HCT116 (cell line): ENCODE data around the gene SLC39A10. TPM values are rescaled to one million over a fixed set of nuclear protein-coding genes. Genes with fewer than 3 reads are reported as not detected.

Experiments used
- ATAC-seq: fragments of 200-7000 bp; cut with Tn5 transposase; 2 replicates; pipeline ENCODE4 v1.9.1; 2020; ENCODE audit warnings: mild to moderate bottlenecking, moderate library complexity
- BruUV-seq: library from RNA; stranded (reverse); fragments of 400-500 nt; replicated peaks from 2 replicates; lab custom pipeline; 2021; lab: Mats Ljungman, UMichigan
- CTCF ChIA-PET: fragments of 300-600 bp; sonication (Branson Sonifier 250); formaldehyde crosslinking; loops from one replicate; lab custom pipeline; 2021; ENCODE audit warnings: antibody characterized with exemption; lab: Charles Lee
- POLR2A ChIA-PET: fragments of 300-600, 350-600 bp; sonication (Branson Sonifier 250); formaldehyde crosslinking; loops from one replicate; lab custom pipeline; 2021; ENCODE audit warnings: antibody characterized with exemption; lab: Charles Lee
- RAD21 ChIA-PET, 2 experiments: fragments of 300-600 bp; sonication (Branson Sonifier 250); formaldehyde crosslinking; loops; one replicate each; lab custom pipeline; 2023; ENCODE audit warnings: low total read pairs in 2 of 2; ENCODE audit not compliant: uncharacterized antibody in 2 of 2, unreplicated experiment in 2 of 2, low non-redundant PET in 1 of 2; lab: Charles Lee
- DNase-seq: peaks from one replicate; pipeline ENCODE4 v3.0.0-alpha.2; 2010; ENCODE audit warnings: low read depth, low spot score
- H2AFZ ChIP-seq: fragments of 200-600 bp; shearing (Covaris generic), sonication (generic); 2 replicates; pipeline ENCODE4 v1.6.1; 2017; ENCODE audit warnings: low read depth, mixed run types, mixed read lengths, antibody characterized with exemption, low read length; ENCODE audit not compliant: poor library complexity, severe bottlenecking
- H3K27ac ChIP-seq: 2 replicates; pipeline ENCODE4 v1.5.1; 2012; ENCODE audit warnings: low read depth, low read length
- H3K27me3 ChIP-seq: fragments of 200-600 bp; sonication (generic); 2 replicates; pipeline ENCODE4 v1.6.1; 2016; ENCODE audit warnings: mixed run types, low read length, mixed read lengths; ENCODE audit not compliant: insufficient read depth
- H3K36me3 ChIP-seq, 2 experiments: fragments of 200-500 bp in 1 of 2; fragments of 200-600 bp in 1 of 2; sonication (Bioruptor generic) in 1 of 2; sonication (generic) in 1 of 2; 2 replicates each; pipeline versions ENCODE4 v1.5.1 to v1.6.1; 2014 to 2016; ENCODE audit warnings: low read length in 2 of 2, inconsistent platforms in 1 of 2, mixed read lengths in 1 of 2, mixed run types in 1 of 2; ENCODE audit not compliant: insufficient read depth in 2 of 2, control insufficient read depth in 1 of 2
- H3K4me1 ChIP-seq, 2 experiments: fragments of 200-600 bp in 1 of 2; sonication (generic) in 1 of 2; 2 replicates each; pipeline versions ENCODE4 v1.5.1 to v1.6.1; 2012 to 2017; ENCODE audit warnings: low read length in 2 of 2, inconsistent platforms in 1 of 2, mild to moderate bottlenecking in 1 of 2, mixed read lengths in 1 of 2, mixed run types in 1 of 2, moderate library complexity in 1 of 2; ENCODE audit not compliant: insufficient read depth in 2 of 2, control insufficient read depth in 1 of 2
- H3K4me2 ChIP-seq: fragments of 200-600 bp; sonication (generic); 2 replicates; pipeline ENCODE4 v1.6.1; 2017; ENCODE audit warnings: mixed run types, low read length, mixed read lengths
- H3K4me3 ChIP-seq, 2 experiments: fragments of 200-600 bp in 1 of 2; sonication (generic) in 1 of 2; replicated peaks in 1 of 2; 2 replicates each; pipeline ENCODE4 v1.5.1; 2011 to 2016; ENCODE audit warnings: low read length in 2 of 2, control low read depth in 1 of 2, low read depth in 1 of 2, mild to moderate bottlenecking in 1 of 2, mixed read lengths in 1 of 2, mixed run types in 1 of 2
- H3K79me2 ChIP-seq: fragments of 200-600 bp; sonication (generic); 2 replicates; pipeline ENCODE4 v1.6.1; 2017; ENCODE audit warnings: mild to moderate bottlenecking, mixed run types, low read length, moderate library complexity, mixed read lengths; ENCODE audit not compliant: insufficient read depth
- H3K9ac ChIP-seq: fragments of 200-600 bp; sonication (generic); 2 replicates; pipeline ENCODE4 v1.6.1; 2016; ENCODE audit warnings: low read length, mixed read lengths
- H3K9me2 ChIP-seq: fragments of 200-600 bp; sonication (generic), shearing (Covaris generic); 2 replicates; pipeline ENCODE4 v1.6.1; 2017; ENCODE audit warnings: mixed run types, mild to moderate bottlenecking, moderate library complexity; ENCODE audit not compliant: insufficient read depth
- H3K9me3 ChIP-seq, 2 experiments: fragments of 200-500 bp in 1 of 2; fragments of 200-600 bp in 1 of 2; sonication (Bioruptor generic) in 1 of 2; sonication (generic) in 1 of 2; 2 replicates each; pipeline ENCODE4 v1.6.1; 2014 to 2017; ENCODE audit warnings: low read length in 2 of 2, mixed read lengths in 2 of 2, inconsistent platforms in 1 of 2, low read depth in 1 of 2, mild to moderate bottlenecking in 1 of 2, mixed run types in 1 of 2, moderate library complexity in 1 of 2; ENCODE audit not compliant: control insufficient read depth in 1 of 2, insufficient read depth in 1 of 2
- H4K20me1 ChIP-seq: fragments of 200-600 bp; sonication (generic), shearing (Covaris generic); 2 replicates; pipeline ENCODE4 v1.6.1; 2017; ENCODE audit warnings: mixed run types, mild to moderate bottlenecking, moderate library complexity; ENCODE audit not compliant: insufficient read depth
- ATF3 ChIP-seq: IDR thresholded peaks from 2 replicates; pipeline ENCODE4 v1.6.1; 2012
- CBX3 ChIP-seq: IDR thresholded peaks from 2 replicates; pipeline ENCODE4 v1.6.1; 2012; ENCODE audit warnings: low read depth
- CTCF ChIP-seq, 3 experiments: fragments of 200-600 bp in 1 of 3; sonication (generic) in 1 of 3; IDR thresholded peaks in 2 of 3; conservative IDR thresholded peaks in 1 of 3; 2 replicates each; pipeline ENCODE4 v1.5.1; 2012 to 2017; ENCODE audit warnings: low read depth in 2 of 3, low read length in 2 of 3, antibody characterized with exemption in 1 of 3, borderline replicate concordance in 1 of 3, control low read depth in 1 of 3, mild to moderate bottlenecking in 1 of 3, mixed read lengths in 1 of 3, mixed run types in 1 of 3, moderate library complexity in 1 of 3; ENCODE audit not compliant: insufficient read depth in 1 of 3
- EGR1 ChIP-seq: IDR thresholded peaks from 2 replicates; pipeline ENCODE4 v1.6.1; 2012; ENCODE audit warnings: low read depth
- ELF1 ChIP-seq: IDR thresholded peaks from 2 replicates; pipeline ENCODE4 v1.6.1; 2012; ENCODE audit warnings: low read depth, borderline replicate concordance
- EZH2 ChIP-seq: fragments of 200-600 bp; sonication (generic); IDR thresholded peaks from 2 replicates; pipeline ENCODE4 v1.6.1; 2017; ENCODE audit warnings: antibody characterized with exemption, mixed run types
- EZH2phosphoT487 ChIP-seq: fragments of 200-600 bp; IDR thresholded peaks from 2 replicates; pipeline ENCODE4 v1.6.1; 2018; ENCODE audit warnings: antibody characterized with exemption, borderline replicate concordance
- FOSL1 ChIP-seq: IDR thresholded peaks from 2 replicates; pipeline ENCODE4 v1.6.1; 2012; ENCODE audit warnings: low read depth
- POLR2A ChIP-seq: IDR thresholded peaks from 2 replicates; pipeline ENCODE4 v1.7.0; 2011; ENCODE audit warnings: borderline replicate concordance; ENCODE audit not compliant: insufficient read depth, insufficient read length; ENCODE audit errors: extremely low read depth
- POLR2AphosphoS5 ChIP-seq: IDR thresholded peaks from 2 replicates; pipeline ENCODE4 v1.6.1; 2011; ENCODE audit warnings: mild to moderate bottlenecking, low read depth, low read length, moderate library complexity
- RAD21 ChIP-seq: IDR thresholded peaks from 2 replicates; pipeline ENCODE4 v1.6.1; 2012; ENCODE audit warnings: low read depth, mild to moderate bottlenecking
- SP1 ChIP-seq: IDR thresholded peaks from 2 replicates; pipeline ENCODE4 v1.6.1; 2012; ENCODE audit warnings: low read depth
- SRF ChIP-seq: IDR thresholded peaks from 2 replicates; pipeline ENCODE4 v1.6.1; 2012; ENCODE audit warnings: low read depth
- TCF7L2 ChIP-seq: IDR thresholded peaks from 2 replicates; pipeline ENCODE4 v1.7.0; 2011; ENCODE audit warnings: borderline replicate concordance, inconsistent platforms; ENCODE audit not compliant: insufficient read depth, insufficient read length; ENCODE audit errors: extremely low read depth
- YY1 ChIP-seq: IDR thresholded peaks from 2 replicates; pipeline ENCODE4 v1.6.1; 2011; ENCODE audit warnings: low read length, low read depth, moderate library complexity, mild to moderate bottlenecking; ENCODE audit not compliant: insufficient replicate concordance; ENCODE audit errors: extremely low read depth
- ZBTB33 ChIP-seq: IDR thresholded peaks from 2 replicates; pipeline ENCODE4 v1.6.1; 2011; ENCODE audit warnings: mild to moderate bottlenecking, low read length, moderate library complexity; ENCODE audit not compliant: insufficient replicate concordance; ENCODE audit errors: extremely low read depth
- ZFX ChIP-seq: fragments of 450-650 bp; IDR thresholded peaks from 2 replicates; pipeline ENCODE4 v1.6.1; 2017
- intact Hi-C: fragments of 100-400 bp; cut with micrococcal nuclease; formaldehyde crosslinking; loops from 2 replicates; pipeline ENCODE4 v1.10.0; 2022
- total RNA-seq: library from RNA; stranded (reverse); gene quantifications from one replicate; pipeline ENCODE4 v1.2.1, GENCODE V29; 2021; ENCODE audit not compliant: unreplicated experiment

The SLC39A10 gene
- total RNA-seq, 1 experiment from 2014 or later, result 59.0 TPM

- Histone ChIP-seq H3K4me1 (no peaks in the 10 kb centered on the region), H3K9ac (no peak overlapping the region), H3K79me2 (no peaks in the 10 kb centered on the region), H3K4me2 (no peak overlapping the region), H3K9me2 (no peaks in the 10 kb centered on the region), H3K36me3 (no peaks in the 10 kb centered on the region), H3K4me3 (no peak overlapping the region), H2AFZ (peak overlapping the region; percentile 1), H3K27me3 (no peaks in the 10 kb centered on the region), H3K9me3 (no peaks in the 10 kb centered on the region), H3K27ac (no peak overlapping the region), H4K20me1 (no peaks in the 10 kb centered on the region)
- DNase-seq, result no peak
- ATAC-seq, result peak; percentile 90
- ChIA-PET POLR2A (no interaction called here), CTCF (no interaction called here), RAD21 (no interaction called here)
- BruUV-seq, result no TSS peak
- intact Hi-C loops, result no loop called here
- TF ChIP-seq SP1 (no peak), FOSL1 (no peak), RAD21 (no peak), ELF1 (no peak), YY1 (no peak), CBX3 (no peak), CTCF (IDR thresholded peaks at IDR 0.05 in 2 of 3, conservative IDR thresholded peaks at IDR 0.05 in 1 of 3; ENCODE audit: borderline replicate concordance in 1 of 3, insufficient read depth in 1 of 3, low read depth in 2 of 3, low read length in 2 of 3) (no peak), EZH2phosphoT487 (no peak), ZFX (no peak), ATF3 (no peak), ZBTB33 (no peak), POLR2A (no peak), EZH2 (no peak), EGR1 (no peak), SRF (no peak), POLR2AphosphoS5 (no peak), TCF7L2 (no peak)
Measured at GRCh38 chr2:195779491-195779890, 122.5 kb downstream of the SLC39A10 start.
